Measurements from ENCODE around the gene GPR78. TPM values are rescaled to one million over a fixed set of nuclear protein-coding genes. Genes with fewer than 3 reads are reported as not detected.

GPR78 gene
- total and polyA plus RNA-seq, 2 of the 8 experiments (the other 6 are each of a cell fraction or from before 2014, with no cell fraction given): 1.0 to 3.0 TPM

DNA sequence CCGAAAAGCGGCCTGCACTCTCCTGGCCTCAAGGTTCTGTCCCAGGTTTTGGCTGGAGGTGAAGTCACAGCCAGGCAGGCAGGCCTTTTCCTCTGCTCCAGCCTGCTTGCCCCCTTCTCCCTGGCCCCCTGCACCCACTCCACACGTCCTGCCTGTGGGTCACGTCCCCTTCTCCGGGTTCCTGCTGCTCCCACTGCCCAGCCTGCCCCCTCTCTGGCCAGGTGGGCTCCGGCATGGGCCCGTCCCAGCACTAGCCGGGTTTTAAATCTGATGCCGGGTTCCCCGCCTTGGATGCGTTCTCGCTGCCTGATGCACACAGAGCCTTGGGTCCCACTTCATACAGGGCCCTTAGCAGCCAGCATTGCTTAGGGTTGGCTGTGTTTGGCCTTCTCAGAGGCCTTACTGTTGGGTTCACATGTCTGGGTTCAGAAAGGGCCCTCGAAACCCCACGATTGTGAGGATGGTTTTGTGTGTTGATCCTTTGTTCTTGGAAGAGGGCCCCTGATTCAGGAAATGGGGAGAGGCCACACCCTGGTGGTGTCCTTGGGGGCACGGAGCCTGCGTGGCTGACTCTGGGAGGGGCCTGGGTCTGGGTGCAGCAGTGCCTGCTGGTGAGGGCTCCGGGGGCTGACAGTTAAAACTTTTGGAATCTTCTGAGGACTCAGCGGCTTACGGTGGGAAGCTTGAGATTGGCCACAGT lies 18.3 kb downstream of the GPR78 start:
- Histone ChIP-seq H2BK15ac (ENCODE audit: low read length) (no peak overlapping the region), H3K4me1 (replicated peaks in 1 of 4; ENCODE audit: control insufficient read depth in 3 of 4, insufficient read depth in 4 of 4, low read length in 3 of 4) (peaks cover 0 to 8% (median 7%) of the 10 kb centered on the region in 4 experiments; a peak in 6 of 7 replicates), H4K8ac (ENCODE audit: extremely low read depth, insufficient read depth, low read length) (peak overlapping the region; percentile 38; the same call in 1 of the 2 replicates), H2BK12ac (ENCODE audit: low read depth, low read length) (no peak overlapping the region), H3K79me1 (ENCODE audit: low read depth, low read length) (peaks cover 11% of the 10 kb centered on the region; the same call in 1 of the 2 replicates), H2BK5ac (ENCODE audit: low read depth, low read length) (no peak overlapping the region), H2BK120ac (replicated peaks; ENCODE audit: low read depth, low read length) (no peak overlapping the region), H4K20me1 (replicated peaks in 1 of 2; ENCODE audit: control insufficient read depth in 1 of 2, insufficient read depth in 2 of 2, low read length in 2 of 2) (peaks cover 10 to 23% of the 10 kb centered on the region in 2 experiments), H4K5ac (ENCODE audit: insufficient read length, low read depth, low read length) (no peak overlapping the region), H3K23me2 (ENCODE audit: low read depth, low read length) (peaks cover 3% of the 10 kb centered on the region; the same call in 1 of the 2 replicates), H3K4me2 (ENCODE audit: insufficient read depth in 1 of 2, low read depth in 2 of 2, low read length in 2 of 2) (no peak overlapping the region), H4K91ac (replicated peaks; ENCODE audit: insufficient read length, low read length) (no peak overlapping the region), H3K4ac (replicated peaks; ENCODE audit: insufficient read length, low read depth, low read length) (no peak overlapping the region), H3K9ac (replicated peaks in 1 of 4; ENCODE audit: extremely low read depth in 1 of 4, low read depth in 3 of 4, low read length in 3 of 4) (no peak overlapping the region), H3K9me3 (ENCODE audit: insufficient read depth in 2 of 2, low read depth in 1 of 2, low read length in 1 of 2) (no peaks in the 10 kb centered on the region), H3K4me3 (ENCODE audit: extremely low read depth in 1 of 4, insufficient read depth in 2 of 4, low read depth in 3 of 4, low read length in 4 of 4) (no peak overlapping the region), H3K23ac (ENCODE audit: insufficient read length) (no peak overlapping the region), H3K27ac (ENCODE audit: low read depth, low read length) (0 out of 2 replicates have a peak overlapping the region, but pooled peaks have one; percentile 45), H3K56ac (replicated peaks; ENCODE audit: insufficient read length, low read depth, low read length) (no peak overlapping the region), H2BK20ac (ENCODE audit: low read length) (no peak overlapping the region), H3K36me3 (ENCODE audit: control insufficient read depth in 2 of 4, insufficient read depth in 4 of 4, low read length in 3 of 4) (peaks cover 0 to 7% (median 5%) of the 10 kb centered on the region in 4 experiments; a peak in 4 of 8 replicates), H3K79me2 (ENCODE audit: control insufficient read depth in 1 of 2, insufficient read depth in 2 of 2, low read length in 2 of 2) (peaks cover 0 to 20% of the 10 kb centered on the region in 2 experiments; a peak in 1 of 4 replicates), H2AFZ (ENCODE audit: low read length) (no peak overlapping the region), H2AK5ac (ENCODE audit: low read depth, low read length) (0 out of 2 replicates have a peak overlapping the region, but pooled peaks have one; percentile 39), H3K27me3 (replicated peaks in 1 of 4; ENCODE audit: control insufficient read depth in 3 of 4, extremely low read depth in 1 of 4, insufficient read depth in 3 of 4, low read length in 3 of 4) (0 out of 7 replicates have a peak, but pooled peaks cover 0 to 3% (median 0%) of the 10 kb centered on the region in 4 experiments), H3K18ac (ENCODE audit: extremely low read depth, low read length) (no peak overlapping the region), H3K14ac (ENCODE audit: insufficient read length) (no peak overlapping the region)
- FAIRE-seq: no peak
- no peak for TF ChIP-seq BRCA1 (IDR thresholded peaks at IDR 0.05; ENCODE audit: low read depth, low read length)
- no peak for TF ChIP-seq NRF1 (IDR thresholded peaks at IDR 0.05; ENCODE audit: low read depth, low read length)
- TF ChIP-seq RBBP5 (IDR thresholded peaks at IDR 0.05; ENCODE audit: borderline replicate concordance, low read depth, low read length): no peak
- TF ChIP-seq FOSL1 (IDR thresholded peaks at IDR 0.05; ENCODE audit: insufficient read depth, low read depth, low read length): no peak
- no peak for TF ChIP-seq ZNF274 (IDR thresholded peaks at IDR 0.05; ENCODE audit: borderline replicate concordance, extremely low read depth, low read length)
- TF ChIP-seq GABPA (IDR thresholded peaks at IDR 0.05; ENCODE audit: borderline replicate concordance, insufficient read depth, low read length): no peak
- TF ChIP-seq CTBP2 (IDR thresholded peaks at IDR 0.05; ENCODE audit: borderline replicate concordance, insufficient read depth, insufficient read length, low read length): no peak
- ChIA-PET POLR2A (ENCODE audit: partially characterized antibody) (interaction anchor here (1.2 kb wide), 1 partner anchor 9 kb away, joined by 6 read pairs; no protein-coding TSS in a partner anchor), CTCF (ENCODE audit: partially characterized antibody) (interaction anchor here (0.9 to 3.5 kb wide), 7 partner anchors 9 to 129 kb away, joined by 3 to 34 read pairs (median 4); no protein-coding TSS in a partner anchor)
- WGBS, 2 experiments (ENCODE audit: extremely low coverage in 1 of 2, insufficient coverage in 1 of 2, insufficient read length in 1 of 2, insufficient replicate concordance in 2 of 2, low coverage in 1 of 2, low lambda C conversion rate in 2 of 2, missing lambda C conversion rate in 1 of 2): 95% methylated on average over 19 of the region's 19 CpGs; no CpG with 5 or more reads in 1 of the 2 experiments
- no peak for DNase-seq (ENCODE audit: low read depth in 1 of 2, low spot score in 2 of 2)

Measured in H1 (cell line).